ENCODE results near the gene SETMAR. TPM values are rescaled to one million over a fixed set of nuclear protein-coding genes. Genes with fewer than 3 reads are reported as not detected.

Gene SETMAR
- total and polyA plus RNA-seq, 2 of the 4 experiments (the other 2 are of a cell fraction) = 12.7 to 18.1 TPM

Other genes with a start within 250 kb of the SETMAR start
- 25.0 and 26.3 TPM in 2 replicates for gene SUMF1, start 163.9 kb downstream of the SETMAR start, total RNA-seq (2012; rRNA removed)
- 30.0 and 38.4 TPM in 2 replicates for gene SUMF1, start 163.9 kb downstream of the SETMAR start, polyA plus RNA-seq (2012; rRNA removed)
- 5.7 and 5.8 TPM in 2 replicates for gene ITPR1, start 190.0 kb downstream of the SETMAR start, total RNA-seq (2012; rRNA removed)
- gene ITPR1, start 190.0 kb downstream of the SETMAR start, polyA plus RNA-seq (2012; rRNA removed) = 1.4 and 1.8 TPM in 2 replicates

All from IMR-90 (cell line).